Aorta (tissue), 5 donors: Measurements from ENCODE around the gene CLEC18C. TPM values are rescaled to one million over a fixed set of nuclear protein-coding genes. Genes with fewer than 3 reads are reported as not detected.
"Not testable (repeated sequence)": the region's sequence is repeated elsewhere in the genome, so short reads cannot be mapped to it uniquely, and the experiment has no call there.

Experiments
- ATAC-seq: fragments of 200-7000 bp; cut with Tn5 transposase; one replicate; pipeline ENCODE4 v1.9.1; 2022; ENCODE audit warnings: moderate library complexity; ENCODE audit not compliant: low FRiP score
- DNase-seq, 2 donors: peaks; one replicate each; pipeline ENCODE4 v3.0.0-alpha.2; 2020
- H3K27ac ChIP-seq, 2 donors: one replicate each; pipeline ENCODE4 v1.5.1; 2013; ENCODE audit warnings: low read length in 2 of 2, mild to moderate bottlenecking in 2 of 2, moderate library complexity in 2 of 2, control low read depth in 1 of 2, inconsistent platforms in 1 of 2, low read depth in 1 of 2
- H3K27me3 ChIP-seq, 2 donors: one replicate each; pipeline ENCODE4 v1.6.1; 2013; ENCODE audit warnings: control low read depth in 1 of 2, low read length in 1 of 2, mild to moderate bottlenecking in 1 of 2, moderate library complexity in 1 of 2; ENCODE audit not compliant: insufficient read depth in 2 of 2, control insufficient read depth in 1 of 2
- H3K36me3 ChIP-seq, 2 donors: one replicate each; pipeline ENCODE4 v1.6.1; 2013; ENCODE audit warnings: control low read depth in 1 of 2, low read length in 1 of 2, mild to moderate bottlenecking in 1 of 2; ENCODE audit not compliant: insufficient read depth in 2 of 2, control insufficient read depth in 1 of 2
- H3K4me1 ChIP-seq, 2 donors: one replicate each; pipeline ENCODE4 v1.6.1; 2013; ENCODE audit warnings: low read length in 2 of 2, control low read depth in 1 of 2, mild to moderate bottlenecking in 1 of 2, moderate library complexity in 1 of 2; ENCODE audit not compliant: insufficient read depth in 2 of 2, control insufficient read depth in 1 of 2
- H3K4me3 ChIP-seq, 2 donors: one replicate each; pipeline ENCODE4 v1.5.1; 2013; ENCODE audit warnings: low read length in 2 of 2, control low read depth in 1 of 2, mild to moderate bottlenecking in 1 of 2
- H3K9me3 ChIP-seq: one replicate; pipeline ENCODE4 v1.6.1; 2013; ENCODE audit warnings: mild to moderate bottlenecking, low read length; ENCODE audit not compliant: control insufficient read depth
- WGBS, 2 donors: extraction: QIAGEN DNeasy Blood & Tissue Kit; methylation state at CpG; one replicate each; pipeline ENCODE4 v1.1.7; 2013; 5-methylcytosine and 5-hydroxymethylcytosine counted together
- intact Hi-C, 2 donors: fragments of 100-400 bp; cut with DNase I; formaldehyde crosslinking; loops; one replicate each; pipeline versions ENCODE4 v1.14.2 to v1.15.0; 2022
- polyA plus RNA-seq, 2 donors: library from polyadenylated mRNA; stranded (reverse); fragments of 200-250 nt; gene quantifications; one replicate each; pipeline ENCODE4 v1.2.3, GENCODE V29; 2013
- total RNA-seq, 2 donors: library from RNA; stranded (reverse); fragmentation: NEBNext Ultra II Directional; extraction: Animal tissue kit (Norgen Biotek cat#: 25700); gene quantifications; one replicate each; pipeline ENCODE4 v1.2.1, GENCODE V29; 2021
- donor health status: healthy with polysubstance abuse.
- donor health status: Bipolar disorder and iron deficiency.
- donor health status: DM: no; HTN: no; CAD: no.
- donor health status: DM: no; HTN: no; CAD: no.
- donor health status: DM: yes; HTN: yes; CAD: no.

The CLEC18C gene
- total and polyA plus RNA-seq, 4 donors, result 0.08 to 1.3 (median 0.97) TPM

DNA sequence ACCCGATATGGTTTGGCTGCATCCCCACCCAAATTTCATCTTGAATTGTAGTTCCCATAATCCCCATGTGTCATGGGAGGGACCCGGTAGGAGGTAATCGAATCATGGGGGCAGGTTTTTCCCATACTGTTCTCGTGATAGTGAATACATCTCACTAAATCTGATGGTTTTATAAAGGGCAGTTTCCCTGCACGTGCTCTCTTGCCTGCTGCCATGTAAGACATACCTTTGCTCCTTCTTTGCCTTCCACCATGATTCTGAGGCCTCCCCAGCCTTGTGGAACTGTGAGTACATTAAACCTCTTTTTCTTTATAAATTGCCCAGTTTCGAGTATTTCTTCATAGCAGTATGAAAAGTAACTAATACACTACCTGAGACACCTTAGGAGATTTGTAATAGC is 32.8 kb downstream of the CLEC18C start:
- 88 to 92% methylated on average over 6 of the region's 6 CpGs for WGBS, 2 donors
- H3K27me3 ChIP-seq, ATAC-seq: not testable (repeated sequence)

DNA sequence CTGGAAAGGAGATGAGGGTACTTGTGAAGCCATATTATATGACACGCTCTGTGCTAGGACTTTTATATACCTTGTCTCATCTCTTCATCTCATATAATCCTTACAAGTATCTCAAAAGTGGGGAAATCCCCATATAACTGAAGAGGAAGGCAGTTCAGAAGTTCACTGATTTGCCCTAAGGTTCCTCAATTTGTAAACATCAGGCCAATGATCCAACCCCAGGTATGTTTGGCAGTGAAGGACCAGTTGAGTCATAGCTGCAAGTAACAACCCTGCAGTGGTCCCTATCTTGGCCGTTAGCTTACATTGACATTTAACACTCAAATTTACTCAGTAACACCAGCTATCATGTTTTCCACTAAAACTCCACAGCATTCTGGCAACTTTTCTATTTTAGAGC is 45.0 kb downstream of the CLEC18C start:
- ATAC-seq, H3K9me3 ChIP-seq, DNase-seq, intact Hi-C loops, H3K36me3 ChIP-seq, H3K4me1 ChIP-seq, H3K27me3 ChIP-seq, H3K4me3 ChIP-seq, H3K27ac ChIP-seq: not testable (repeated sequence)
- WGBS, 2 donors, result 86 to 89% methylated on average over 2 of the region's 2 CpGs

More for the DNA sequence above, 32.8 kb downstream of the CLEC18C start:
- DNase-seq, H3K4me1 ChIP-seq, H3K36me3 ChIP-seq, H3K9me3 ChIP-seq, H3K4me3 ChIP-seq, H3K27ac ChIP-seq, intact Hi-C loops: not testable (repeated sequence)

DNA sequence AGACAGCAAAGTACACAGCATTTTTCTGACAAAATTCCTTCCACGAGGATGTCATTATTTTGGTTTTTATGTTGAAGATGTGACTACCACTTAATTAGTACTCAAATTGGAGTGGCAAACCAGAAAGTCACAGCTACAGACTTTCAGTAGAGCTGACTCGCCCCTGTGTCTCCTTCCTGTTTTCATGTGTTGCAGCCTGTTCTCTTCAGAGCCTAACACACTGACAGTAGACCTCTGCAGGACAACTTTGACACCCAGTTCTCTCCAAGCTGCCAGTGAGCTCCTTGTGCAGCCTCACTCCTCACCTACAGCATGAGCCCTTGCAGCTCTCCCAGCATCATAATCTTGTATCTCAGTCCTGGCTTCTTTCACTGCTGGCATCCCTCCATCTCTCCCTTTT is 49.0 kb downstream of the CLEC18C start:
- DNase-seq, H3K4me3 ChIP-seq, H3K27me3 ChIP-seq, ATAC-seq, H3K4me1 ChIP-seq, intact Hi-C loops, H3K36me3 ChIP-seq, H3K27ac ChIP-seq, H3K9me3 ChIP-seq: not testable (repeated sequence)
- 77 to 79% methylated on average over 1 to 2 of the region's 2 CpGs for whole genome bisulfite sequencing, 2 donors

DNA sequence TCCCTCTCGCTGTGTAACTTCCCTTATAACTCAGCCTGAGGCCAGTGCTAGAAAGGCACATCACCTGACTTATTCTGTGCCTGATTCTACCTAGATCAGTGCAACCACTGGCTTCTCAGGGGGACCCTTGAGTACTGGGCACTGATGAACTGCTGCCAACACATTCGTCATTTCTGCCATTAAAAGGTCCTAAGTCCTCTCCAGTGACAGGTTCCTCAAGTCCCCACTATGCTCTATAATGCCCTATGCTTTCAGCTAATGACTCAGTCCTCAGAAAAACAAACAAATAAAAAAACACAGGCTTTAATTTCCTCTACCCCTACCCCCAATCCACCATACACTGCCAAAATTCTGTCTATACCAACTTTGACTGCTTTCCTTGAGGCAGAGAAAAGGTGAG is 49.6 kb downstream of the CLEC18C start:
- DNase-seq, H3K4me3 ChIP-seq, intact Hi-C loops, H3K27me3 ChIP-seq, H3K4me1 ChIP-seq, ATAC-seq, H3K36me3 ChIP-seq, H3K9me3 ChIP-seq, H3K27ac ChIP-seq: not testable (repeated sequence)
- WGBS, 2 donors, result 83 to 100% methylated on average over 1 of the region's 2 CpGs

DNA sequence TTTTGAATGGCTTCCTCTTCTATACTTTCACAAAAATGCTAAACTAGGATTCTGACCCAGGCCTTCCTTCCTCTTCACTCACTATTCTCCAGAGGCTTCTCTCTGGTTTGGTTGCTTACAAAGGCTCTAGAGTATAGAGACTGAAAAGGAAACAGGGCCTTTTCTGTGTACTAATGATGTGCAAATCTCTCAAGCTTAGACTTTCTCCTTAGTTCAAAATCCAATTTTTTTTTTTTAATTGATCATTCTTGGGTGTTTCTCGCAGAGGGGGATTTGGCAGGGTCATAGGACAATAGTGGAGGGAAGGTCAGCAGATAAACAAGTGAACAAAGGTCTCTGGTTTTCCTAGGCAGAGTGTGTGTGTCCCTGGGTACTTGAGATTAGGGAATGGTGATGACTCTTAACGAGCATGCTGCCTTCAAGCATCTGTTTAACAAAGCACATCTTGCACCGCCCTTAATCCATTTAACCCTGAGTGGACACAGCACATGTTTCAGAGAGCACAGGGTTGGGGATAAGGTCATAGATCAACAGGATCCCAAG is 50.5 kb downstream of the CLEC18C start:
- H3K36me3 ChIP-seq, H3K27me3 ChIP-seq, ATAC-seq, H3K27ac ChIP-seq, H3K4me1 ChIP-seq, H3K9me3 ChIP-seq, intact Hi-C loops, DNase-seq, H3K4me3 ChIP-seq: not testable (repeated sequence)
- WGBS, 2 donors, result 89 to 95% methylated on average over 1 of the region's 3 CpGs

DNA sequence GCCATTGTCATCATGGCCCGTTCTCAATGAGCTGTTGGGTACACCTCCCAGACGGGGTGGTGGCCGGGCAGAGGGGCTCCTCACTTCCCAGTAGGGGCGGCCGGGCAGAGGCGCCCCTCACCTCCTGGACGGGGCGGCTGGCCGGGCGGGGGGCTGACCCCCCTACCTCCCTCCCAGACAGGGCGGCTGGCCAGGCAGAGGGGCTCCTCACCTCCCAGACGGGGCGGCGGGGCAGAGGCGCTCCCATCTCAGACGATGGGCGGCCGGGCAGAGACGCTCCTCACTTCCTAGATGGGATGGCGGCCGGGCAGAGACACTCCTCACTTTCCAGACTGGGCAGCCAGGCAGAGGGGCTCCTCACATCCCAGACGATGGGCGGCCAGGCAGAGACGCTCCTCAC is 51.1 kb downstream of the CLEC18C start:
- ATAC-seq, H3K36me3 ChIP-seq, intact Hi-C loops, H3K4me3 ChIP-seq, H3K27ac ChIP-seq, H3K9me3 ChIP-seq, H3K4me1 ChIP-seq, H3K27me3 ChIP-seq, DNase-seq: not testable (repeated sequence)
- WGBS, 2 donors, result 93 to 97% methylated on average over 14 to 20 of the region's 24 CpGs

DNA sequence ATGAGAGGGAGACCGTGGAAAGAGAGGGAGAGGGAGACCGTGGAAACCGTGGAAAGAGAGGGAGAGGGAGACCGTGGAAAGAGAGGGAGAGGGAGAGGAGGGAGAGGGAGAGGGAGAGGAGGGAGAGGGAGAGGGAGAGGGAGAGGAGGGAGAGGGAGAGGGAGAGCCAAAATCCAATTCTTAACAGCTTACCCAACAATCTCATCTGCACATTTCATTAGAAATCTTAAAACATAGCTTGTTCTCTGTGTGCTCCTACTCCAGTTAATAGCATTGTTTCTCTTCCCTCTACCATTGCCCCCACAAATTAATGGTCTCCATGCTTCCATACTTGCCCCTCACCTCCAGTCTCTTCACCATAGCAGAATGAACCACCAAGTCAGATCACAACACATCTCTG is 51.8 kb downstream of the CLEC18C start:
- H3K9me3 ChIP-seq, H3K36me3 ChIP-seq, H3K4me3 ChIP-seq, ATAC-seq, DNase-seq, intact Hi-C loops, H3K4me1 ChIP-seq, H3K27me3 ChIP-seq, H3K27ac ChIP-seq: not testable (repeated sequence)
- WGBS, 2 donors, result 93% methylated on average over 4 of the region's 4 CpGs; no CpG with 5 or more reads in 1 of the 2 donors

DNA sequence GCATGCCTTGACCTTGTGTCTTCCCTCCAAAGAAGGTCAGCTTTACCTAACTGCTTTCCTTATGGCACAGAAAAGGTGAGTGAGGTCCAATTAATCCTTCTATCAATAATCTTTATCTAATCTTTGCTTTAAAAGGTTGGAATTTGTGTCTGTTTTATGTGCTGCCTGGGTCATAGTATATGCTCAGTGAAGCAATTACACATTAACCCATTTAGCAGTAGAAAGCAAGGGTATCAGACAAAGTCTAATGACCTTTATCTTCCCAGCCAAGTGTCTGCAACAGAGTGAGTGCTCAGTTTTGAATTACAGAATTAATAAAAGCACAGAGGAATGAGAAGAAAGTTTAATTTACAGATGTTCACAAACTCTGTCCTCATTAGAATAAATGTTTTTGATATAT is 52.4 kb downstream of the CLEC18C start:
- H3K4me3 ChIP-seq, H3K27ac ChIP-seq, DNase-seq, H3K36me3 ChIP-seq, H3K4me1 ChIP-seq, intact Hi-C loops, H3K9me3 ChIP-seq, H3K27me3 ChIP-seq, ATAC-seq: not testable (repeated sequence)

DNA sequence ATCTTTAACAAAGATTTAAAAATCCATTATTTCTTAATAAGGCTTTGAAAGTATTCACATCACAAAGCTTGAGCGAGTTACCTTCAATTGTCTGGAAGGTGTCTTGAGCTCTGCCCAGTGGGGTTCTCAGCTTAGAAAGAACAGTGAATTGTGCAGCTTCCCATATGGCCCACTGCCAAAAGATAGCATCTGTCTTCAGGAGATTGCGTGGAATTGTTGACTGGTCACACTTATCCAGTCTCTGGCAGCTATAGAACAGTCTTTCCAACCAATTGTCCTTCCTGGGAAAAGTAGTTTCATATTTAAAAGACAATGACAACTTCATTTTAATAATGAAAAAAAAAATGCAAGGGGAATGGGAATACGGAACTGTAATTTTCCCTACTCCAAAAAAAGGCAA is 58.2 kb downstream of the CLEC18C start:
- intact Hi-C loops, H3K27me3 ChIP-seq: not testable (repeated sequence)
- WGBS, 2 donors, result 77 to 79% methylated on average over 2 of the region's 3 CpGs

More for the DNA sequence above, 58.2 kb downstream of the CLEC18C start:
- H3K4me1 ChIP-seq, H3K27ac ChIP-seq, H3K4me3 ChIP-seq, DNase-seq, ATAC-seq, H3K36me3 ChIP-seq, H3K9me3 ChIP-seq: not testable (repeated sequence)
